Transverse colon (tissue), 4 donors: Measurements from ENCODE around the gene MET. TPM values are rescaled to one million over a fixed set of nuclear protein-coding genes. Genes with fewer than 3 reads are reported as not detected.

Experiments
- DNase-seq: peaks from one replicate; pipeline ENCODE4 v3.0.0-alpha.2; 2019
- H3K27ac ChIP-seq, 4 donors: fragments of 200-600 bp; sonication (generic); 2 replicates each; pipeline ENCODE4 v1.5.1; 2016 to 2018; ENCODE audit warnings: inconsistent platforms in 4 of 4
- H3K27me3 ChIP-seq: fragments of 200-600 bp; sonication (generic); 2 replicates; pipeline ENCODE4 v1.5.1; 2017; ENCODE audit warnings: inconsistent platforms
- H3K36me3 ChIP-seq, 4 donors: fragments of 200-600 bp; sonication (generic); 2 replicates each; pipeline ENCODE4 v1.5.1; 2017 to 2019; ENCODE audit warnings: inconsistent platforms in 4 of 4
- H3K4me1 ChIP-seq, 4 donors: fragments of 200-600 bp; sonication (generic); 2 replicates each; pipeline ENCODE4 v1.5.1; 2017 to 2020; ENCODE audit warnings: inconsistent platforms in 4 of 4
- H3K4me3 ChIP-seq, 4 donors: fragments of 200-600 bp; sonication (generic); 1 replicate in 1 of 4; 2 replicates in 3 of 4; pipeline versions ENCODE4 v1.5.1 to v1.6.1; 2017 to 2019; ENCODE audit warnings: inconsistent platforms in 4 of 4
- H3K9me3 ChIP-seq, 2 donors: fragments of 200-600 bp; sonication (generic); 2 replicates each; pipeline ENCODE4 v1.5.1; 2017 to 2019; ENCODE audit warnings: inconsistent platforms in 2 of 2
- EP300 ChIP-seq: sonication (generic); formaldehyde crosslinking; IDR thresholded peaks from one replicate; pipeline ENCODE4 v1.6.1; 2017; ENCODE audit warnings: antibody characterized with exemption, low read depth
- POLR2A ChIP-seq: fragments of 450-650 bp; IDR thresholded peaks from one replicate; pipeline ENCODE4 v1.6.1; 2016; ENCODE audit warnings: antibody characterized with exemption, mild to moderate bottlenecking, moderate library complexity
- POLR2AphosphoS5 ChIP-seq, 3 donors: sonication (generic); formaldehyde crosslinking; IDR thresholded peaks; one replicate each; pipeline ENCODE4 v1.6.1; 2016; ENCODE audit warnings: antibody characterized with exemption in 3 of 3
- WGBS, 2 donors: methylation state at CpG; one replicate each; pipeline ENCODE4 v1.1.5; 2018; ENCODE audit warnings: low coverage in 1 of 2; 5-methylcytosine and 5-hydroxymethylcytosine counted together
- in situ Hi-C, 4 donors: fragments of 200-750 bp; cut with MboI; loops; one replicate each; pipeline versions ENCODE4 v1.15.0 to v1.15.1; 2017; ENCODE audit warnings: low sequenced_read_pairs in 3 of 4, low pct_ligation_motif_present in 1 of 4, low pct_unique_long_range_greater_than_20kb in 1 of 4
- intact Hi-C: fragments of 100-400 bp; cut with DNase I; formaldehyde crosslinking; loops from one replicate; pipeline ENCODE4 v1.15.1; 2023; ENCODE audit warnings: low total_unique reads
- total RNA-seq, 4 donors: library from RNA; depleted of rRNA; stranded (reverse); fragments of >200 nt; gene quantifications; one replicate each; pipeline ENCODE4 v1.1.0, GENCODE V29; 2016
- TF ChIP-seq, protein P1 (sequence below), 5 experiments: fragments of 200-600 bp in 3 of 5; fragments of 450-650 bp in 2 of 5; sonication (generic) in 3 of 5; IDR thresholded peaks; 1 replicate in 2 of 5; 2 replicates in 3 of 5; pipeline ENCODE4 v1.5.1; 2016 to 2017; ENCODE audit warnings: antibody characterized with exemption in 5 of 5, inconsistent platforms in 3 of 5, mild to moderate bottlenecking in 2 of 5, moderate library complexity in 1 of 5

The MET gene
- total RNA-seq, 4 donors from 2014 or later = 6.4 to 35.5 (median 20.3) TPM

DNA sequence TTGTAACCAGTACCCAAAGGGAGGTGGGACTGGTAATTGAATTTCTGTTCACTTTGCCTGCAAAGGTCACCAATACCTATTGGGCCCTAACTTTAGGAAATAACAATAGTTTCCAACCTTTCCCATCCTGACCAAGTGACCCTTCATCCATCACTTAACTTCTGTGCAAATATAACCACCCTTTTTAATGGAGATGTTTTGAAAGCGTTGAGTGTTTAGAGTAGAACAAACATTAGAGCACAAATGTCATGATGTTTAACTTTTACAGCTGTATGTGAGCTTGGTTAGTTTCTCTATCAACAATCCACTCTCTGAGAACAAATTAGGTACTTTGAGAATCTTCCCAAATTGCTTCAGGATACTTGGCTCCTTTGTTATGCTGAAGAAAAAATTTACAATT, 66.4 kb downstream of the MET start:
- no peak overlapping the region for H3K4me3 ChIP-seq
- in situ Hi-C loops (no loop called here), intact Hi-C loops (no loop called here)
- no peak for DNase-seq
- TF ChIP-seq, protein P1, sequence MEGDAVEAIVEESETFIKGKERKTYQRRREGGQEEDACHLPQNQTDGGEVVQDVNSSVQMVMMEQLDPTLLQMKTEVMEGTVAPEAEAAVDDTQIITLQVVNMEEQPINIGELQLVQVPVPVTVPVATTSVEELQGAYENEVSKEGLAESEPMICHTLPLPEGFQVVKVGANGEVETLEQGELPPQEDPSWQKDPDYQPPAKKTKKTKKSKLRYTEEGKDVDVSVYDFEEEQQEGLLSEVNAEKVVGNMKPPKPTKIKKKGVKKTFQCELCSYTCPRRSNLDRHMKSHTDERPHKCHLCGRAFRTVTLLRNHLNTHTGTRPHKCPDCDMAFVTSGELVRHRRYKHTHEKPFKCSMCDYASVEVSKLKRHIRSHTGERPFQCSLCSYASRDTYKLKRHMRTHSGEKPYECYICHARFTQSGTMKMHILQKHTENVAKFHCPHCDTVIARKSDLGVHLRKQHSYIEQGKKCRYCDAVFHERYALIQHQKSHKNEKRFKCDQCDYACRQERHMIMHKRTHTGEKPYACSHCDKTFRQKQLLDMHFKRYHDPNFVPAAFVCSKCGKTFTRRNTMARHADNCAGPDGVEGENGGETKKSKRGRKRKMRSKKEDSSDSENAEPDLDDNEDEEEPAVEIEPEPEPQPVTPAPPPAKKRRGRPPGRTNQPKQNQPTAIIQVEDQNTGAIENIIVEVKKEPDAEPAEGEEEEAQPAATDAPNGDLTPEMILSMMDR (IDR thresholded peaks at IDR 0.05) = no peak
- TF ChIP-seq EP300 (no peak), POLR2A (no peak), POLR2AphosphoS5 (IDR thresholded peaks at IDR 0.05) (no peak)
- no peaks in the 10 kb centered on the region for H3K9me3 ChIP-seq
- peaks cover 0 to 10% (median 0%) of the 10 kb centered on the region in 4 donors for H3K4me1 ChIP-seq
- no peaks in the 10 kb centered on the region for H3K27me3 ChIP-seq
- 38 to 48% methylated on average over 1 of the region's 1 CpG for WGBS, 2 donors
- H3K36me3 ChIP-seq = no peaks in the 10 kb centered on the region
- no peak overlapping the region for H3K27ac ChIP-seq

DNA sequence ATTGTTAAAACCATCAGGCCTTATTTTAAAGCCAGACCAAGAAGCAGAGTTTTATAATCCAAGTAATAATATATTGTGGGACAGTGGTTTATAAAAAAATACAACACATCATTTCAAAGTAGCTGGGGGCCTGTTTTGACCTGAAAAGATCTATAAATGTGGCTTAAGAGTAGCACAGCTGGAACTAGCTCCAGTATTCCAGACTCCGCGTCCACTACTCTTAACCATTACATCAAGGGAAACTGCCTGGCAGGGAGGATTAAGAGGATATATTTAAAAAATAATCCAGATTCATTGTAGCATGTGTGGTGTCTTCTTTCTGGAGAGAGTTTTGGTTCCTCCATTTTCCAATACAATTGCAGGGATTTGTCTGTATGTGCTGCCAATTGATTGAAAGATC, 67.3 kb downstream of the MET start:
- no peak overlapping the region for H3K4me3 ChIP-seq
- no peaks in the 10 kb centered on the region for H3K9me3 ChIP-seq
- peaks cover 0 to 10% (median 0%) of the 10 kb centered on the region in 4 donors for H3K4me1 ChIP-seq
- WGBS, 2 donors = 98 to 100% methylated on average over 2 of the region's 2 CpGs
- H3K27ac ChIP-seq = no peak overlapping the region
- H3K36me3 ChIP-seq = no peaks in the 10 kb centered on the region
- intact Hi-C loops = no loop called here
- DNase-seq = no peak
- no peak for TF ChIP-seq EP300
- no peaks in the 10 kb centered on the region for H3K27me3 ChIP-seq
- in situ Hi-C loops = no loop called here

DNA sequence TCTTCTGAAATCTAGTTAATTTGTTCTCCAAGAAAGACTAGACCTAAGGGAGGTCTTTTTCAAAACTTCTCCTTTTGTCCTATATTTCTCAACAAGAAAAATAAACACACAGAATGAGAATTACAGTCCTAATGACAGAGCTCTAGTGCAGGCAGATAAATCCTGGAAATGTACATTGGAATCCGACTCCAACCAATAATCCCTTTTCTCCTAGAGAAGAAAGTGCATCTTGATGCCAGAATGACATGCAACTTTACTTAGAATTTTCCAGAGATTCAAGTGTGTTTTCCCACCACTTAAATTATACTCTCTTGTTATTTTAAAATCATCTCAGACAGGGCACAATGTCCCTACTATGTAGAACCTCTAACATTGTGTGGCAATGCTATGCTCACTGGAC, 68.2 kb downstream of the MET start:
- DNase-seq = no peak
- in situ Hi-C loops = no loop called here
- Histone ChIP-seq H3K27me3 (no peaks in the 10 kb centered on the region), H3K36me3 (no peaks in the 10 kb centered on the region), H3K27ac (no peak overlapping the region), H3K9me3 (no peaks in the 10 kb centered on the region), H3K4me3 (no peak overlapping the region), H3K4me1 (peaks cover 0 to 10% (median 0%) of the 10 kb centered on the region in 4 donors)
- no peak for TF ChIP-seq POLR2A
- TF ChIP-seq, protein P1 (IDR thresholded peaks at IDR 0.05) = no peak
- TF ChIP-seq POLR2AphosphoS5 (IDR thresholded peaks at IDR 0.05) = no peak
- TF ChIP-seq EP300 = no peak
- intact Hi-C loops = no loop called here
- 83 to 85% methylated on average over 1 of the region's 1 CpG for WGBS, 2 donors

DNA sequence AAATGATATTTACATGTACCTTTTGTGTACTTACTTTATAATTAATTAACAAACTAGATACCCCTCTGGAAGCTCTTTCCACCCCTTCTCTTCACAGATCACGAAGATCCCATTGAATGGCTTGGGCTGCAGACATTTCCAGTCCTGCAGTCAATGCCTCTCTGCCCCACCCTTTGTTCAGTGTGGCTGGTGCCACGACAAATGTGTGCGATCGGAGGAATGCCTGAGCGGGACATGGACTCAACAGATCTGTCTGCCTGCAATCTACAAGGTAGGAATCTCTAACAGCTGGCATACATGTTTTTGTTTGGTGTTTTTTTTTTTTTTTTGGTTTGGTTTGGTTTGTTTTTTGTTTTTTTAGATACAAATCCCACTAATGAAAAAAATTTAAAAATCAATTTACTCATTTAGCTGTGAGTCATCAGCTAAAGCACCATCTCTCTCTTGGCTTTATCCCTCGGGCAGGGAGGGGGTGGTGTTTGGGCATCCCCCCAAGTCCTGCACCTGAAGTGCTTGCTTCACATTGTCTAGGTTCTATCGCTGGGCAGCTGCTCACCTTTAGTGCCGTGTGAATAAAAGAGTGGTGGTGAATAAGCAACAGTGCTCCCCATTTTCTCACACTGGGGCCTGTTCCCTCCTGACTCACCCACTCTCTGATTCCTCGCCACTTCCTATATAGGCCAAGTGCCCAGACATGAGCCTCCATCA, 68.9 kb downstream of the MET start:
- Histone ChIP-seq H3K4me1 (peaks cover 0 to 10% (median 0%) of the 10 kb centered on the region in 4 donors), H3K4me3 (no peak overlapping the region), H3K36me3 (no peaks in the 10 kb centered on the region), H3K27me3 (no peaks in the 10 kb centered on the region), H3K27ac (no peak overlapping the region), H3K9me3 (no peaks in the 10 kb centered on the region)
- intact Hi-C loops (no loop called here), in situ Hi-C loops (no loop called here)
- 91 to 100% methylated on average over 5 to 9 of the region's 9 CpGs for WGBS, 2 donors
- TF ChIP-seq EP300 (no peak), POLR2AphosphoS5 (IDR thresholded peaks at IDR 0.05) (no peak), POLR2A (no peak)
- TF ChIP-seq, protein P1 (IDR thresholded peaks at IDR 0.05) = no peak
- no peak for DNase-seq
